ENCODE results near the gene GPRC5D.

The GPRC5D gene

GRCh38 chr12:12952036-12952435 lies at the start of gene GPRC5D:
TSS of gene GPRC5D (minus strand) at chr12:12952170. CDS start at chr12:12950384, 1,786 bp downstream.
- FAIRE-seq: no peak

- FAIRE-seq: no peak
Measured at GRCh38 chr12:13001775-13002040, 49.7 kb upstream of the GPRC5D start.

- no peak for FAIRE-seq
Measured at GRCh38 chr12:13000925-13001774, 49.2 kb upstream of the GPRC5D start.

GRCh38 chr12:13000616-13000924 lies 48.6 kb upstream of the GPRC5D start:
- FAIRE-seq: no peak

- no peak for FAIRE-seq
Measured at GRCh38 chr12:12999959-13000615, 48.1 kb upstream of the GPRC5D start, which contains the start of gene HEBP1. TSS of gene HEBP1 (minus strand) at chr12:13000265. CDS start at chr12:13000114, 151 bp downstream.

- FAIRE-seq: no peak
Measured at GRCh38 chr12:12999271-12999958, 47.4 kb upstream of the GPRC5D start.

GRCh38 chr12:12998248-12998647 lies 46.3 kb upstream of the GPRC5D start:
- no peak for FAIRE-seq

- FAIRE-seq: no peak
Measured at GRCh38 chr12:12997734-12998133, 45.8 kb upstream of the GPRC5D start.

GRCh38 chr12:12997156-12997555 lies 45.2 kb upstream of the GPRC5D start:
- no peak for FAIRE-seq

- FAIRE-seq: no peak
Measured at GRCh38 chr12:12996209-12996608, 44.2 kb upstream of the GPRC5D start.

GRCh38 chr12:12995088-12995487 lies 43.1 kb upstream of the GPRC5D start:
- FAIRE-seq: no peak

- no peak for FAIRE-seq
Measured at GRCh38 chr12:12993367-12993766, 41.4 kb upstream of the GPRC5D start.

- no peak for FAIRE-seq
Measured at GRCh38 chr12:12992418-12993130, 40.6 kb upstream of the GPRC5D start.

- FAIRE-seq: no peak
Measured at GRCh38 chr12:12990700-12991468, 38.9 kb upstream of the GPRC5D start.

GRCh38 chr12:12987421-12987820 lies 35.5 kb upstream of the GPRC5D start:
- no peak for FAIRE-seq

- FAIRE-seq: no peak
Measured at GRCh38 chr12:12986775-12987331, 34.9 kb upstream of the GPRC5D start.

- FAIRE-seq: peak; percentile 84
Measured at GRCh38 chr12:12985817-12986408, 33.9 kb upstream of the GPRC5D start.

- no peak for FAIRE-seq
Measured at GRCh38 chr12:12984149-12984548, 32.2 kb upstream of the GPRC5D start.

- FAIRE-seq: peak; percentile 89
Measured at GRCh38 chr12:12983420-12984035, 31.6 kb upstream of the GPRC5D start.

GRCh38 chr12:12982331-12982730 lies 30.4 kb upstream of the GPRC5D start:
- no peak for FAIRE-seq

- FAIRE-seq: no peak
Measured at GRCh38 chr12:12979731-12980259, 27.8 kb upstream of the GPRC5D start.

Measured in G401.6 (cell line).